Gastroesophageal sphincter (tissue), 3 donors: Measurements from ENCODE around the gene VTCN1.

ENCODE experiments used
- CTCF ChIP-seq, 4 experiments: fragments of 200-600 bp in 2 of 4; fragments of 450-650 bp in 2 of 4; sonication (generic) in 1 of 4; IDR thresholded peaks; one replicate each; pipeline ENCODE4 v1.5.1; 2017 to 2019; ENCODE audit warnings: antibody characterized with exemption in 4 of 4, mild to moderate bottlenecking in 2 of 4, moderate library complexity in 2 of 4
- EP300 ChIP-seq: sonication (generic); formaldehyde crosslinking; IDR thresholded peaks from one replicate; pipeline ENCODE4 v1.6.1; 2017; ENCODE audit warnings: antibody characterized with exemption, mild to moderate bottlenecking
- POLR2A ChIP-seq, 2 donors: fragments of 450-650 bp; IDR thresholded peaks; one replicate each; pipeline ENCODE4 v1.6.1; 2017; ENCODE audit warnings: antibody characterized with exemption in 2 of 2, mild to moderate bottlenecking in 2 of 2, moderate library complexity in 1 of 2
- POLR2AphosphoS5 ChIP-seq: sonication (generic); formaldehyde crosslinking; IDR thresholded peaks from one replicate; pipeline ENCODE4 v1.6.1; 2017; ENCODE audit warnings: antibody characterized with exemption

- TF ChIP-seq CTCF (IDR thresholded peaks at IDR 0.05) (no peak), EP300 (no peak), POLR2AphosphoS5 (no peak), POLR2A (IDR thresholded peaks at IDR 0.05) (no peak)
Observed at GRCh38 chr1:117114877-117115276, 95.8 kb downstream of the VTCN1 start.
